CD8-positive, alpha-beta memory T cell (primary cell): ENCODE measurements around the gene GIPC2. TPM values are rescaled to one million over a fixed set of nuclear protein-coding genes. Genes with fewer than 3 reads are reported as not detected.

Experiments used
- CTCF ChIA-PET: fragments of 350-600 bp; sonication (Branson Sonifier 250); formaldehyde crosslinking; loops from one replicate; lab custom pipeline; 2021; ENCODE audit warnings: antibody characterized with exemption; lab: Charles Lee
- POLR2A ChIA-PET: fragments of 350-600 bp; sonication (Branson Sonifier 250); formaldehyde crosslinking; loops from one replicate; lab custom pipeline; 2021; ENCODE audit warnings: antibody characterized with exemption; lab: Charles Lee
- DNase-seq, 5 donors: peaks; one replicate each; pipeline versions ENCODE4 v3.0.0 to v3.0.0-alpha.2; 2020 to 2022; ENCODE audit warnings: mixed read lengths in 1 of 5
- H3K27ac ChIP-seq: one replicate; pipeline ENCODE4 v1.7.0; 2013; ENCODE audit warnings: low read depth, mild to moderate bottlenecking, low read length, moderate library complexity
- H3K27me3 ChIP-seq: 2 replicates; pipeline ENCODE4 v1.7.0; 2013; ENCODE audit warnings: low read length, mild to moderate bottlenecking; ENCODE audit not compliant: insufficient read depth, poor library complexity, severe bottlenecking
- H3K36me3 ChIP-seq: 2 replicates; pipeline ENCODE4 v1.7.0; 2013; ENCODE audit warnings: mild to moderate bottlenecking, low read length, moderate library complexity; ENCODE audit not compliant: insufficient read depth
- H3K4me1 ChIP-seq: 2 replicates; pipeline ENCODE4 v1.7.0; 2013; ENCODE audit warnings: mild to moderate bottlenecking, low read length, moderate library complexity; ENCODE audit not compliant: insufficient read depth
- H3K4me3 ChIP-seq: 2 replicates; pipeline ENCODE4 v1.7.0; 2013; ENCODE audit warnings: mild to moderate bottlenecking, low read length
- H3K9me3 ChIP-seq: 2 replicates; pipeline ENCODE4 v1.7.0; 2013; ENCODE audit warnings: mild to moderate bottlenecking, low read length
- H3K27ac Mint-ChIP-seq, 8 donors: one replicate each; pipeline ENCODE4 v1.8.0; 2020 to 2021; ENCODE audit warnings: mixed read lengths in 8 of 8, mild to moderate bottlenecking in 6 of 8, inconsistent platforms in 3 of 8, moderate library complexity in 3 of 8
- H3K27me3 Mint-ChIP-seq, 2 donors: one replicate each; pipeline ENCODE4 v1.8.0; 2020 to 2021; ENCODE audit warnings: mixed read lengths in 2 of 2, mild to moderate bottlenecking in 1 of 2, moderate library complexity in 1 of 2
- H3K36me3 Mint-ChIP-seq, 3 donors: one replicate each; pipeline ENCODE4 v1.8.0; 2020 to 2021; ENCODE audit warnings: mixed read lengths in 3 of 3, inconsistent platforms in 1 of 3, mild to moderate bottlenecking in 1 of 3
- H3K4me1 Mint-ChIP-seq, 3 donors: one replicate each; pipeline ENCODE4 v1.8.0; 2020 to 2021; ENCODE audit warnings: mixed read lengths in 3 of 3, inconsistent platforms in 1 of 3, mild to moderate bottlenecking in 1 of 3
- H3K4me3 Mint-ChIP-seq, 7 donors: one replicate each; pipeline ENCODE4 v1.8.0; 2020 to 2021; ENCODE audit warnings: mixed read lengths in 7 of 7, mild to moderate bottlenecking in 6 of 7, moderate library complexity in 4 of 7, inconsistent platforms in 2 of 7
- H3K9me3 Mint-ChIP-seq, 5 donors: one replicate each; pipeline ENCODE4 v1.8.0; 2020 to 2022; ENCODE audit warnings: mixed read lengths in 5 of 5, mild to moderate bottlenecking in 3 of 5, moderate library complexity in 2 of 5, inconsistent platforms in 1 of 5
- polyA plus RNA-seq: library from polyadenylated mRNA; unstranded; fragments of 300-500 nt; fragmentation: Illumina TruSeq; gene quantifications from one replicate; pipeline ENCODE4 v1.2.3, GENCODE V29; 2021
- total RNA-seq, 2 experiments: library from RNA; stranded (reverse); gene quantifications; one replicate each; pipeline ENCODE4 v1.2.3, GENCODE V29; 2021

Gene GIPC2
- total and polyA plus RNA-seq, 3 experiments from 2014 or later = 0.24 to 0.40 (median 0.35) TPM

DNA sequence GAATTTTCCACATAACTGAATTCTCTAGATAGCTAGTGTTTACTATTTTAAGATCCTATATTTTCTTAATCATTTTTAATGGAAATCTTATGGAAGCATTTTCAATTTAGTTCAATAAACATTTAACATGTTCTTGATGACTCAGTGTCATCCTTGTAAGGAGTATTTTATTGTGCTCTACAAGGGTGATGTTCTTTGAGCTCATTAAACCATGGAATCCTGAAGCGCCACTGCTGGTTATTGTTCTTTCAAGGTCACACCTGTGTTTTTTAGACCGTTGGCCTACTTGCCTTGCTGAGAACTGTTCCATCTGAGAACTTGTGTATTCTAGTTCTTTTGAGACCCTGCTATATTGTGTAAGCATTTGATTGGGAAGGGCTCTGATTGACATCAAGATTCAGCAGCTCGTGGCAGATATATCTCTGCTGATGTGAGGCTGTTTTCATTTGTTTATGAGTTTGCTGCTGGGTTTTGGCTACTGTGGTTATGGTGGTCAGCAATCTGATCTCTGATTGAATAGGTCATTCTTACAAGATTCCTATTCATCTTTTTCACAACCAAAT is 132.0 kb downstream of the GIPC2 start:
- Mint-ChIP-seq H3K4me1 (no peaks in the 10 kb centered on the region), H3K9me3 (no peaks in the 10 kb centered on the region), H3K36me3 (no peaks in the 10 kb centered on the region), H3K27me3 (peaks cover 0 to 14% of the 10 kb centered on the region in 2 donors), H3K27ac (no peak overlapping the region), H3K4me3 (no peak overlapping the region)
- H3K9me3 ChIP-seq = no peaks in the 10 kb centered on the region
- H3K27ac ChIP-seq = no peak overlapping the region
- ChIA-PET POLR2A (no interaction called here), CTCF (no interaction called here)
- H3K4me1 ChIP-seq = no peaks in the 10 kb centered on the region
- H3K27me3 ChIP-seq = no peaks in the 10 kb centered on the region
- no peaks in the 10 kb centered on the region for H3K36me3 ChIP-seq
- DNase-seq = no peak
- no peak overlapping the region for H3K4me3 ChIP-seq

DNA sequence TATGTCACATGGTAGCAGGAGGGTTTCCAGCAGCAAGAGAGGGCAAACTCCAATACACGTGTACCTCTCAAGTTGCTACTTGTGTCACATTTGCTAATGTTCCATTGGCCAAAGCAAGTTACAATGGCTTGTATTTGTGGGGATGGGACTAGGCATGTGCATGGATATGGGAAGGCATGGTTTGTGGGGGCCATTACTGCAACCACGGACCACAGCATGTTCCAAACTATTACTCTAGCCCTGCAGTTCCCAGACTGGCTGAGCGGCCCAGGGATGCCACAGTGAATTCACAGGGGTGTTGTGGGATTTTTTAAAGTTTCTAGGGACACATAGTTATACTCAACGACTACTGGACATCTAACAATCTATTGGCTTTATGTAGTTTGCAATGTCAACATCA is 133.1 kb downstream of the GIPC2 start:
- Mint-ChIP-seq H3K27ac (no peak overlapping the region), H3K36me3 (no peaks in the 10 kb centered on the region), H3K27me3 (peaks cover 2 to 14% of the 10 kb centered on the region in 2 donors), H3K4me3 (no peak overlapping the region), H3K9me3 (no peaks in the 10 kb centered on the region), H3K4me1 (no peaks in the 10 kb centered on the region)
- Histone ChIP-seq H3K9me3 (no peaks in the 10 kb centered on the region), H3K36me3 (no peaks in the 10 kb centered on the region), H3K4me3 (no peak overlapping the region), H3K27me3 (no peaks in the 10 kb centered on the region), H3K4me1 (no peaks in the 10 kb centered on the region), H3K27ac (no peak overlapping the region)
- ChIA-PET POLR2A (no interaction called here), CTCF (no interaction called here)
- DNase-seq = no peak

DNA sequence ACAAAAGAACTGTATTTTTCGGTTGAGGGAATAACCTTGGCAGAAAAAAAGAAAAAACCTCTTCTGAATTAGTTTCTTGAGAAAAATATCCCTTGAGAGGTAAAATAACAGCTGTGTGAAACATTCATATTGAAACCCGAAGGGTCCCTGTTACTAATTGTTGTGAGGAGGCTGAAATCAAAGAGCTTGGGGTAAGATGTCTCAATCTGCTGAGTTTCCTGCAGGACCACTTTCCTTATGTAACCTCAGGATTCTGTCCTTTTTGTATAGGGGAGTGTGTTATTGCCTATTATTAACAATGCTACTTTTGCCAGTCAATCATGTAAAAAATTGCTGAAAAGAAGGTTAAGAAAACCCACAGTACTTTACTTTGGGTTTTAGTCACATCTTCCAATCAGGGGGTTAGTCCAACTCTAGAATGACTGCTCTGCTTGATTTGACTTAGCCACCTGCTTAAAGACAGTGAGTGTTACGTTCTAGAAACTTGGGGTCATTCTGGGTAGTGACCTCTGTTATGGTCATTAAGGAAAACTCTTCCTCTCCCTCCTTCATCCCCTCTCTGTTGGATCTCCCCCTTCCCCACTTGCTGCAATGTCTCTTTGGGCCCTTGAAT is 138.8 kb downstream of the GIPC2 start:
- H3K36me3 ChIP-seq = no peaks in the 10 kb centered on the region
- DNase-seq = no peak
- no peak overlapping the region for H3K4me3 ChIP-seq
- no peaks in the 10 kb centered on the region for H3K27me3 ChIP-seq
- ChIA-PET CTCF (no interaction called here), POLR2A (no interaction called here)
- Mint-ChIP-seq H3K27me3 (peaks cover 2 to 14% of the 10 kb centered on the region in 2 donors), H3K4me1 (no peaks in the 10 kb centered on the region), H3K36me3 (no peaks in the 10 kb centered on the region), H3K9me3 (peaks cover 0 to 4% (median 3%) of the 10 kb centered on the region in 5 donors), H3K27ac (no peak overlapping the region), H3K4me3 (no peak overlapping the region)
- H3K4me1 ChIP-seq = no peaks in the 10 kb centered on the region
- no peaks in the 10 kb centered on the region for H3K9me3 ChIP-seq
- no peak overlapping the region for H3K27ac ChIP-seq

Other genes with a start within 250 kb of the GIPC2 start
- under 1 TPM; 0.09 to 0.42 TPM for gene NEXN, start 157.3 kb upstream of the GIPC2 start, total RNA-seq
- 0.84 TPM for gene NEXN, start 157.3 kb upstream of the GIPC2 start, polyA plus RNA-seq
- 100 to 1,000 TPM; 215 to 217 TPM for gene FUBP1, start 66.9 kb upstream of the GIPC2 start, total RNA-seq
- 54.6 TPM for gene FUBP1, start 66.9 kb upstream of the GIPC2 start, polyA plus RNA-seq
- gene DNAJB4, start 41.0 kb upstream of the GIPC2 start, total RNA-seq = 10 to 100 TPM in 1 of 2 experiments, 1 to 10 TPM in 1; 8.1 to 10.6 TPM
- gene DNAJB4, start 41.0 kb upstream of the GIPC2 start, polyA plus RNA-seq = 5.3 TPM